Adrenal gland (tissue), 12 donors: ENCODE results near the gene RNF166. TPM values are rescaled to one million over a fixed set of nuclear protein-coding genes. Genes with fewer than 3 reads are reported as not detected.

Experiments
- DNase-seq, 7 donors: peaks; one replicate each; pipeline ENCODE4 v3.0.0-alpha.2; 2019 to 2020
- H3K27ac ChIP-seq, 5 donors: fragments of 200-600 bp; sonication (generic) in 4 of 5; 1 replicate in 3 of 5; 2 replicates in 2 of 5; pipeline versions ENCODE4 v1.5.1 to v1.8.0; 2016 to 2020; ENCODE audit warnings: mild to moderate bottlenecking in 1 of 5
- H3K27me3 ChIP-seq: fragments of 200-600 bp; 2 replicates; pipeline ENCODE4 v1.8.0; 2021
- H3K36me3 ChIP-seq, 2 donors: fragments of 200-600 bp; replicated peaks in 1 of 2; 1 replicate in 1 of 2; 2 replicates in 1 of 2; pipeline versions ENCODE4 v1.5.1 to v1.8.0; 2018 to 2022
- H3K4me1 ChIP-seq, 2 donors: fragments of 200-600 bp; replicated peaks in 1 of 2; 1 replicate in 1 of 2; 2 replicates in 1 of 2; pipeline versions ENCODE4 v1.5.1 to v1.8.0; 2018 to 2021
- H3K4me3 ChIP-seq, 4 donors: fragments of 200-600 bp; sonication (generic) in 3 of 4; one replicate each; pipeline ENCODE4 v1.5.1; 2016 to 2018
- H3K9me3 ChIP-seq, 3 donors: fragments of 200-600 bp; sonication (generic) in 1 of 3; replicated peaks in 1 of 3; 1 replicate in 2 of 3; 2 replicates in 1 of 3; pipeline versions ENCODE4 v1.5.1 to v1.8.0; 2016 to 2021
- POLR2A ChIP-seq, 2 donors: fragments of 450-650 bp; IDR thresholded peaks; one replicate each; pipeline ENCODE4 v1.6.1; 2017; ENCODE audit warnings: antibody characterized with exemption in 2 of 2, mild to moderate bottlenecking in 2 of 2, moderate library complexity in 1 of 2
- WGBS, 4 donors: extraction: QIAGEN DNeasy Blood & Tissue Kit in 2 of 4; methylation state at CpG; one replicate each; pipeline versions ENCODE4 v1.1.5 to v1.1.7; 2013 to 2017; 5-methylcytosine and 5-hydroxymethylcytosine counted together
- intact Hi-C, 2 donors: fragments of 100-400 bp; cut with DNase I; formaldehyde crosslinking; loops; one replicate each; pipeline versions ENCODE4 v1.14.1 to v1.15.0; 2022 to 2023
- polyA plus RNA-seq, 3 donors: library from polyadenylated mRNA; stranded (reverse); fragments of 200-250 nt in 2 of 3; fragments of 350-450 nt in 1 of 3; fragmentation: Illumina TruSeq in 1 of 3; extraction: RNeasy Lipid Tissue Mini Kit (QIAGEN cat#74804) in 1 of 3; gene quantifications; one replicate each; pipeline ENCODE4 v1.2.3, GENCODE V29; 2013 to 2014
- total RNA-seq, 9 donors: library from RNA; depleted of rRNA in 4 of 9; stranded (reverse); fragments of >200 nt in 4 of 9; fragments of 120-200 nt in 1 of 9; fragmentation: NEBNext Ultra II Directional in 1 of 9; extraction: Animal tissue kit (Norgen Biotek cat#: 25700) in 1 of 9; gene quantifications; one replicate each; pipeline versions ENCODE4 v1.1.0 to v1.2.4, GENCODE V29; 2013 to 2023
- TF ChIP-seq, protein P1 (sequence below), 6 experiments: fragments of 450-650 bp in 4 of 6; fragments of 200-600 bp in 2 of 6; sonication (generic) in 1 of 6; IDR thresholded peaks; 1 replicate in 5 of 6; 2 replicates in 1 of 6; pipeline versions ENCODE4 v1.5.1 to v1.8.0; 2016 to 2021; ENCODE audit warnings: antibody characterized with exemption in 6 of 6, mild to moderate bottlenecking in 2 of 6, moderate library complexity in 1 of 6
- donor health status: healthy with polysubstance abuse.
- donor health status: Bipolar disorder and iron deficiency.
- donor health status: DM: yes; HTN: yes; CAD: no.
- donor health status: DM: no; HTN: no; CAD: no.
- donor health status: DM: no; HTN: no; CAD: no.
- donor health status: DM: yes; HTN: yes; CAD: no.

Gene RNF166
- total and polyA plus RNA-seq, 12 donors, result 3.0 to 86.3 (median 28.5) TPM

- Histone ChIP-seq H3K4me1 (peaks cover 0 to 5% of the 10 kb centered on the region in 2 donors), H3K9me3 (no peaks in the 10 kb centered on the region), H3K36me3 (peaks cover 0 to 7% of the 10 kb centered on the region in 2 donors), H3K4me3 (no peak overlapping the region), H3K27me3 (peaks cover 22% of the 10 kb centered on the region), H3K27ac (no peak overlapping the region)
- no peak for DNase-seq
- TF ChIP-seq, protein P1, sequence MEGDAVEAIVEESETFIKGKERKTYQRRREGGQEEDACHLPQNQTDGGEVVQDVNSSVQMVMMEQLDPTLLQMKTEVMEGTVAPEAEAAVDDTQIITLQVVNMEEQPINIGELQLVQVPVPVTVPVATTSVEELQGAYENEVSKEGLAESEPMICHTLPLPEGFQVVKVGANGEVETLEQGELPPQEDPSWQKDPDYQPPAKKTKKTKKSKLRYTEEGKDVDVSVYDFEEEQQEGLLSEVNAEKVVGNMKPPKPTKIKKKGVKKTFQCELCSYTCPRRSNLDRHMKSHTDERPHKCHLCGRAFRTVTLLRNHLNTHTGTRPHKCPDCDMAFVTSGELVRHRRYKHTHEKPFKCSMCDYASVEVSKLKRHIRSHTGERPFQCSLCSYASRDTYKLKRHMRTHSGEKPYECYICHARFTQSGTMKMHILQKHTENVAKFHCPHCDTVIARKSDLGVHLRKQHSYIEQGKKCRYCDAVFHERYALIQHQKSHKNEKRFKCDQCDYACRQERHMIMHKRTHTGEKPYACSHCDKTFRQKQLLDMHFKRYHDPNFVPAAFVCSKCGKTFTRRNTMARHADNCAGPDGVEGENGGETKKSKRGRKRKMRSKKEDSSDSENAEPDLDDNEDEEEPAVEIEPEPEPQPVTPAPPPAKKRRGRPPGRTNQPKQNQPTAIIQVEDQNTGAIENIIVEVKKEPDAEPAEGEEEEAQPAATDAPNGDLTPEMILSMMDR (IDR thresholded peaks at IDR 0.05), result no peak
- no peak for TF ChIP-seq POLR2A (IDR thresholded peaks at IDR 0.05)
- 69 to 85% (median 80%) methylated on average over 8 to 26 of the region's 26 CpGs; no CpG with 5 or more reads in 1 of the 4 donors for WGBS, 4 donors
- intact Hi-C loops, result no loop called here
Observed at GRCh38 chr16:88691924-88692560, 14.2 kb downstream of the RNF166 start.

DNA sequence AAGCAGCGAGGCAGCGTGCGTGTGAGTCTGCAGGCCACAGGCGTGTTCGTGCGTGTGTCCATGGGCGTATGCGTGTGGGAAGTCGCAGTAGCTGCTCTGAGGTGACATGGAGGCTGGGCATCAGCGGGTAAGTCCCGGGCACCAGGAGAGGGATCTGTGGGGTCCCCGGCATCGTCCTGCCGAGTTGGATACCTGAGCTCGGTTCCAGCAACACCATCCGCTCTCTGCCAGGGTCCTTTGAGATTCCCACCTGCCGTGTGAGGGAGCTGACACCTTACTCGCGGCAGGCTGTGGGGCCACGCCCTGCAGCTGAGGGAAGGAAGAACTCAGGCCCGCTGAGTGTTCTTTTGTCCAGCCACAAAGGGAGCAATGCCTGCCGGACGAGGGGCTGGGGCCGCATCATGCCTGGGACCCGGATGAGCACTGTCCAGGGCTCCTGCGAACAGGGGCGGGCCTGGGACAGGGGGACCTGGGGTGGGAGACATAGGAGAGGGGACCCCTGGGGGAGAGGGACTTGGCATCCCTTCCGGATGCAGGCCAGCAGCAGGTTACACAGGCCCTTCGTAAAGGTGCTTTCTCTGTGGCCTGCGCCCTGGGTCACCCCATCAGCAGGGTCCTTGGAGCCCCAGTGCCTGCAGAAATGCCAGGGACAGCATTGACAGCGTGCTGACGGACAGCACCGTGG, 14.9 kb downstream of the RNF166 start:
- no peak for DNase-seq
- Histone ChIP-seq H3K27me3 (peaks cover 22% of the 10 kb centered on the region), H3K4me1 (peaks cover 6 to 7% of the 10 kb centered on the region in 2 donors), H3K36me3 (no peaks in the 10 kb centered on the region), H3K27ac (no peak overlapping the region), H3K9me3 (no peaks in the 10 kb centered on the region), H3K4me3 (no peak overlapping the region)
- WGBS, 4 donors, result 77 to 83% (median 83%) methylated on average over 19 to 33 of the region's 33 CpGs
- TF ChIP-seq, protein P1 (IDR thresholded peaks at IDR 0.05), result no peak
- intact Hi-C loops, result no loop called here

DNA sequence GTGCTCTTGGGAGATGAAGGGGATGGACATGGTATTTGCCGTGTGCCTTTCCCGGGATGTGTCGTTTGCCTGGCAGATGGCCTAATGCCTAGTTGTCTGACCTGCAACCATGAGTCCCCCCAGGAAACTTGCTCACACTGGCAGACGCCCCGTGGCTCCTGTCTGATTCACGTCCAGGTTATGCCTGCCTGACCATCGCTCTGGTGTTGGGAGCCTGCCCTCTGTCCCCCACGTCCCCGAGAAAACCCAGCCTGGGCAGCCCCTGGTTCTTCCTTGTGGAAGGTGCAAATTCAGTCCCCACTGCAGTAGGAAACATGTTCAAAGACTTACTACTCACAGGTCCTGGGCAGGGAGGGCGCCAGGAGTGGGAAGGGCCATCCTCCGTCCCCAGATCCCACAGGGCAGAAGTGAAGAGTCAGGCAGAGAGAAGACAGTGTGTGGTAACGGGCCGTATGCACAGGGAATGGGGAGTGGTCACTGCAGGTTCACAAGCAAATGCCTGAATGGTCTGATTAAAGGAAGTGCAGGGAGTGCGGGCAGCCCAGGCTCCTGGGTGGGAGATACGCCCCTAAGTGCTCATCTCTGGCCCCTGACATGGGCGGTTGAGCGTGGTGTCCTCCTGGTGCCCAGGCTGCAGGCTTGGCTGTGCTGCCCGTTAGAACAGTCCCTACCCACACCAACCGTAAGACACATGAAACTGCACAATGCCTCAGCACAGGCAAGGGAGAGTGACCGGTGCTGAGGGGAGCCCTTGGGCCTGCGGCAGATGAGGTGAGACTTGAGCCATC, 15.7 kb downstream of the RNF166 start:
- WGBS, 4 donors, result 76 to 84% (median 79%) methylated on average over 17 to 21 of the region's 21 CpGs
- Histone ChIP-seq H3K27me3 (peaks cover 22% of the 10 kb centered on the region), H3K4me3 (no peak overlapping the region), H3K4me1 (peaks cover 13% of the 10 kb centered on the region in 2 donors), H3K27ac (no peak overlapping the region), H3K36me3 (no peaks in the 10 kb centered on the region), H3K9me3 (no peaks in the 10 kb centered on the region)
- DNase-seq, result no peak
- TF ChIP-seq, protein P1 (IDR thresholded peaks at IDR 0.05), result no peak
- TF ChIP-seq POLR2A (IDR thresholded peaks at IDR 0.05), result no peak
- intact Hi-C loops, result no loop called here
